ENCODE results near the gene RHAG.
"Not testable (repeated sequence)": the region's sequence is repeated elsewhere in the genome, so short reads cannot be mapped to it uniquely, and the experiment has no call there.

RHAG gene

GRCh38 chr6:49609285-49609684, 27.4 kb downstream of the RHAG start:
- H3K27me3 ChIP-seq (ENCODE audit: insufficient read depth, low read depth) = no peaks in the 10 kb centered on the region
- TF ChIP-seq CTCF (conservative IDR thresholded peaks at IDR 0.05; ENCODE audit: low read depth, low read length) = no peak
- H4K20me1 ChIP-seq (ENCODE audit: insufficient read depth) = no peaks in the 10 kb centered on the region
- H3K9ac ChIP-seq = no peak overlapping the region
- no peak overlapping the region for H2AFZ ChIP-seq (ENCODE audit: low read depth)
- H3K4me1 ChIP-seq (ENCODE audit: low read depth, poor library complexity, severe bottlenecking) = no peaks in the 10 kb centered on the region
- no peak overlapping the region for H3K27ac ChIP-seq
- H3K4me3 ChIP-seq (IDR thresholded peaks at IDR 0.05; ENCODE audit: insufficient read depth, low read depth, low read length) = no peak overlapping the region
- H3K36me3 ChIP-seq (ENCODE audit: insufficient read depth) = no peaks in the 10 kb centered on the region
- no peak overlapping the region for H3K4me2 ChIP-seq
- no peaks in the 10 kb centered on the region for H3K79me2 ChIP-seq (ENCODE audit: insufficient read depth, low read depth)

- not testable (repeated sequence) for H3K27ac ChIP-seq; H3K79me2 ChIP-seq (ENCODE audit: insufficient read depth, low read depth); H3K9ac ChIP-seq; H3K4me2 ChIP-seq; H3K4me1 ChIP-seq (ENCODE audit: low read depth, poor library complexity, severe bottlenecking); H3K4me3 ChIP-seq (IDR thresholded peaks at IDR 0.05; ENCODE audit: insufficient read depth, low read depth, low read length); H3K36me3 ChIP-seq (ENCODE audit: insufficient read depth); H3K27me3 ChIP-seq (ENCODE audit: insufficient read depth, low read depth); H2AFZ ChIP-seq (ENCODE audit: low read depth); H4K20me1 ChIP-seq (ENCODE audit: insufficient read depth)
Observed at GRCh38 chr6:49608275-49608674, 28.4 kb downstream of the RHAG start.

- Histone ChIP-seq H3K4me1 (ENCODE audit: low read depth, poor library complexity, severe bottlenecking) (no peaks in the 10 kb centered on the region), H3K9ac (no peak overlapping the region), H3K4me3 (IDR thresholded peaks at IDR 0.05; ENCODE audit: insufficient read depth, low read depth, low read length) (no peak overlapping the region), H3K4me2 (no peak overlapping the region), H3K27me3 (ENCODE audit: insufficient read depth, low read depth) (no peaks in the 10 kb centered on the region), H3K36me3 (ENCODE audit: insufficient read depth) (no peaks in the 10 kb centered on the region), H2AFZ (ENCODE audit: low read depth) (no peak overlapping the region), H3K27ac (no peak overlapping the region), H3K79me2 (ENCODE audit: insufficient read depth, low read depth) (no peaks in the 10 kb centered on the region), H4K20me1 (ENCODE audit: insufficient read depth) (no peaks in the 10 kb centered on the region)
- TF ChIP-seq CTCF (conservative IDR thresholded peaks at IDR 0.05; ENCODE audit: low read depth, low read length) = peak; percentile 33; the same call in 1 of the 2 replicates
Observed at GRCh38 chr6:49607391-49607982, 29.2 kb downstream of the RHAG start.

- no peaks in the 10 kb centered on the region for H4K20me1 ChIP-seq (ENCODE audit: insufficient read depth)
- no peak overlapping the region for H3K9ac ChIP-seq
- no peak overlapping the region for H3K4me3 ChIP-seq (IDR thresholded peaks at IDR 0.05; ENCODE audit: insufficient read depth, low read depth, low read length)
- no peaks in the 10 kb centered on the region for H3K79me2 ChIP-seq (ENCODE audit: insufficient read depth, low read depth)
- no peaks in the 10 kb centered on the region for H3K27me3 ChIP-seq (ENCODE audit: insufficient read depth, low read depth)
- H3K4me1 ChIP-seq (ENCODE audit: low read depth, poor library complexity, severe bottlenecking) = no peaks in the 10 kb centered on the region
- H3K36me3 ChIP-seq (ENCODE audit: insufficient read depth) = no peaks in the 10 kb centered on the region
- no peak overlapping the region; the same call in 1 of the 2 replicates for H3K4me2 ChIP-seq
- peak overlapping the region; percentile 13; the same call in 1 of the 2 replicates for H2AFZ ChIP-seq (ENCODE audit: low read depth)
- H3K27ac ChIP-seq = no peak overlapping the region
- TF ChIP-seq CTCF (conservative IDR thresholded peaks at IDR 0.05; ENCODE audit: low read depth, low read length) = peak; percentile 86
Observed at GRCh38 chr6:49606721-49607390, 29.8 kb downstream of the RHAG start.

- H3K79me2 ChIP-seq (ENCODE audit: insufficient read depth, low read depth); H3K36me3 ChIP-seq (ENCODE audit: insufficient read depth); H3K27me3 ChIP-seq (ENCODE audit: insufficient read depth, low read depth); H4K20me1 ChIP-seq (ENCODE audit: insufficient read depth); H3K27ac ChIP-seq; H3K4me2 ChIP-seq; H3K4me1 ChIP-seq (ENCODE audit: low read depth, poor library complexity, severe bottlenecking); H3K9ac ChIP-seq; H2AFZ ChIP-seq (ENCODE audit: low read depth); H3K4me3 ChIP-seq (IDR thresholded peaks at IDR 0.05; ENCODE audit: insufficient read depth, low read depth, low read length): not testable (repeated sequence)
Observed at GRCh38 chr6:49604080-49604479, 32.6 kb downstream of the RHAG start.

GRCh38 chr6:49587262-49587661, 49.4 kb downstream of the RHAG start:
- not testable (repeated sequence) for H3K36me3 ChIP-seq (ENCODE audit: insufficient read depth)

More at GRCh38 chr6:49587262-49587661, 49.4 kb downstream of the RHAG start:
- H4K20me1 ChIP-seq (ENCODE audit: insufficient read depth); H3K4me2 ChIP-seq; H3K4me3 ChIP-seq (IDR thresholded peaks at IDR 0.05; ENCODE audit: insufficient read depth, low read depth, low read length); H3K27ac ChIP-seq; H3K9ac ChIP-seq; H3K4me1 ChIP-seq (ENCODE audit: low read depth, poor library complexity, severe bottlenecking); H2AFZ ChIP-seq (ENCODE audit: low read depth); H3K27me3 ChIP-seq (ENCODE audit: insufficient read depth, low read depth); H3K79me2 ChIP-seq (ENCODE audit: insufficient read depth, low read depth): not testable (repeated sequence)

Measured in KMS-11 (cell line).